HepG2 (cell line): ENCODE data around the gene ARID1A. TPM values are rescaled to one million over a fixed set of nuclear protein-coding genes. Genes with fewer than 3 reads are reported as not detected.

ENCODE experiments used
- AGO2 ChIP-seq: fragments of 200-400 bp; formaldehyde crosslinking; optimal IDR thresholded peaks from 2 replicates; pipeline ENCODE3; 2017; ENCODE audit warnings: mild to moderate bottlenecking, low read depth, low read length, moderate library complexity
- ARNT2 ChIP-seq: sonication (generic); formaldehyde crosslinking; IDR thresholded peaks from 2 replicates; pipeline ENCODE4 v1.8.0; 2022; ENCODE audit warnings: mild to moderate bottlenecking, low read depth, missing genetic modification reagents, moderate library complexity
- BHLHE40 ChIP-seq: IDR thresholded peaks from 2 replicates; pipeline ENCODE4 v1.6.1; 2011; ENCODE audit warnings: low read length, improper control_type of control experiment
- CTCF ChIP-seq: sonication (generic); formaldehyde crosslinking; IDR thresholded peaks from 2 replicates; pipeline ENCODE4 v1.5.0; 2020; ENCODE audit warnings: mild to moderate bottlenecking, missing genetic modification reagents, moderate library complexity
- GLMP ChIP-seq: sonication (generic); formaldehyde crosslinking; IDR thresholded peaks from 2 replicates; pipeline ENCODE4 v1.9.0; 2021; ENCODE audit warnings: missing genetic modification reagents, mild to moderate bottlenecking, borderline replicate concordance
- KDM1A ChIP-seq: IDR thresholded peaks from 2 replicates; pipeline ENCODE4 v1.6.1; 2016; ENCODE audit warnings: missing compliant biosample characterization
- MEIS1 ChIP-seq: sonication (generic); formaldehyde crosslinking; IDR thresholded peaks from 2 replicates; pipeline ENCODE4 v1.9.0; 2021; ENCODE audit warnings: mild to moderate bottlenecking, missing genetic modification reagents, moderate library complexity, borderline replicate concordance
- MXD3 ChIP-seq: IDR thresholded peaks from 2 replicates; pipeline ENCODE4 v1.6.1; 2016; ENCODE audit warnings: mild to moderate bottlenecking, missing biosample characterization, missing genetic modification reagents
- NR2F6 ChIP-seq, 2 experiments: IDR thresholded peaks; 2 replicates each; pipeline ENCODE4 v1.6.1; 2016; ENCODE audit warnings: antibody characterized with exemption in 1 of 2, mild to moderate bottlenecking in 1 of 2
- RARA ChIP-seq: IDR thresholded peaks from 2 replicates; pipeline ENCODE4 v1.6.1; 2016; ENCODE audit warnings: missing genetic modification reagents, missing compliant biosample characterization
- SMC3 ChIP-seq: IDR thresholded peaks from 2 replicates; pipeline ENCODE4 v1.6.1; 2011; ENCODE audit warnings: low read length, improper control_type of control experiment
- SOX13 ChIP-seq, 3 experiments: fragments of 450-650 bp in 1 of 3; sonication (generic) in 1 of 3; formaldehyde crosslinking in 1 of 3; IDR thresholded peaks in 2 of 3; conservative IDR thresholded peaks in 1 of 3; 2 replicates each; pipeline versions ENCODE4 v1.5.0 to v1.6.1; 2016 to 2020; ENCODE audit warnings: antibody characterized with exemption in 1 of 3, mild to moderate bottlenecking in 1 of 3, missing compliant biosample characterization in 1 of 3, missing genetic modification reagents in 1 of 3, moderate library complexity in 1 of 3
- SYNCRIP ChIP-seq: fragments of 200-400 bp; formaldehyde crosslinking; IDR thresholded peaks from 2 replicates; pipeline ENCODE4 v1.6.1; 2018; ENCODE audit warnings: mild to moderate bottlenecking, low read depth, low read length; ENCODE audit not compliant: insufficient read depth
- ZBTB10 ChIP-seq: sonication (generic); formaldehyde crosslinking; IDR thresholded peaks from 2 replicates; pipeline ENCODE4 v1.4.0; 2020; ENCODE audit warnings: missing genetic modification reagents, borderline replicate concordance
- ZMYM2 ChIP-seq: sonication (generic); formaldehyde crosslinking; IDR thresholded peaks from 2 replicates; pipeline ENCODE4 v1.8.0; 2022; ENCODE audit warnings: mild to moderate bottlenecking, missing genetic modification reagents
- ZNF124 ChIP-seq: sonication (generic); formaldehyde crosslinking; IDR thresholded peaks from 2 replicates; pipeline ENCODE4 v1.4.0; 2020; ENCODE audit warnings: missing genetic modification reagents
- ZNF232 ChIP-seq: sonication (generic); formaldehyde crosslinking; IDR thresholded peaks from 2 replicates; pipeline ENCODE4 v1.4.0; 2020; ENCODE audit warnings: missing genetic modification reagents, borderline replicate concordance
- ZNF331 ChIP-seq: sonication (generic); formaldehyde crosslinking; IDR thresholded peaks from 2 replicates; pipeline ENCODE4 v1.4.0; 2020; ENCODE audit warnings: missing genetic modification reagents
- ZNF501 ChIP-seq: sonication (generic); formaldehyde crosslinking; IDR thresholded peaks from 2 replicates; pipeline ENCODE4 v1.5.1; 2020; ENCODE audit warnings: mild to moderate bottlenecking, moderate library complexity, missing genetic modification reagents
- ZNF605 ChIP-seq: sonication (generic); formaldehyde crosslinking; IDR thresholded peaks from 2 replicates; pipeline ENCODE4 v1.8.0; 2022; ENCODE audit warnings: mild to moderate bottlenecking, missing genetic modification reagents
- ZNF639 ChIP-seq: conservative IDR thresholded peaks from 2 replicates; pipeline ENCODE4 v1.6.1; 2018; ENCODE audit warnings: missing genetic modification reagents
- ZNF672 ChIP-seq: sonication (generic); formaldehyde crosslinking; IDR thresholded peaks from 2 replicates; pipeline ENCODE4 v1.8.1; 2022; ENCODE audit warnings: missing genetic modification reagents
- ZNF768 ChIP-seq: sonication (generic); formaldehyde crosslinking; IDR thresholded peaks from 2 replicates; pipeline ENCODE4 v1.4.0; 2020; ENCODE audit warnings: missing genetic modification reagents
- polyA plus RNA-seq, 8 experiments: library from polyadenylated mRNA; depleted of rRNA in 3 of 8; stranded (reverse) in 7 of 8; unstranded in 1 of 8; fragments of >200 nt; fragmentation: Illumina TruSeq in 4 of 8; extraction: Trizol in 4 of 8; gene quantifications; 2 replicates each; pipeline versions ENCODE4 v1.2.1 to v1.2.3, GENCODE V29; 2011 to 2016; ENCODE audit warnings: low read depth in 4 of 8, missing spikeins in 1 of 8, mixed read lengths in 1 of 8; ENCODE audit not compliant: insufficient read depth in 1 of 8
- total RNA-seq, 5 experiments: library from RNA; depleted of rRNA; stranded (reverse); fragments of >200 nt; fragmentation: Illumina TruSeq; extraction: Trizol; gene quantifications; 2 replicates each; pipeline ENCODE4 v1.2.3, GENCODE V29; 2016; ENCODE audit warnings: low read depth in 1 of 5

The ARID1A gene
- total and polyA plus RNA-seq, 2 of the 13 experiments (the other 11 are each of a cell fraction or from before 2014, with no cell fraction given): 11.9 to 15.9 TPM

- TF ChIP-seq ZNF768: no peak
- no peak for TF ChIP-seq ARNT2 (CRISPR knock-in tag)
- no peak for TF ChIP-seq SOX13 (IDR thresholded peaks at IDR 0.05)
- 0 out of 4 replicates have a peak, but pooled peaks of 1 of the 2 experiments have one; percentile 0 for TF ChIP-seq SOX13 (CRISPR knock-in tag; conservative IDR thresholded peaks at IDR 0.05 in 1 of 2, IDR thresholded peaks at IDR 0.05 in 1 of 2)
- TF ChIP-seq AGO2: no peak
- TF ChIP-seq ZNF672 (CRISPR knock-in tag): no peak
- TF ChIP-seq ZNF232: no peak
- TF ChIP-seq ZMYM2: 0 out of 2 replicates have a peak, but pooled peaks have one; percentile 36
- no peak for TF ChIP-seq SYNCRIP
- TF ChIP-seq ZBTB10 (CRISPR knock-in tag): no peak
- TF ChIP-seq ZNF501 (CRISPR knock-in tag): 0 out of 2 replicates have a peak, but pooled peaks have one; percentile 15
- peak; percentile 12; the same call in 1 of the 2 replicates for TF ChIP-seq SMC3
- TF ChIP-seq ZNF639 (CRISPR knock-in tag): no peak
- TF ChIP-seq KDM1A (CRISPR knock-in tag): no peak
- TF ChIP-seq BHLHE40: no peak
- TF ChIP-seq ZNF124: 0 out of 2 replicates have a peak, but pooled peaks have one; percentile 19
- peak; percentile 23; the same call in 1 of the 2 replicates for TF ChIP-seq RARA (CRISPR knock-in tag)
- TF ChIP-seq GLMP (CRISPR knock-in tag): no peak
- peak; percentile 45 for TF ChIP-seq CTCF (CRISPR knock-in tag)
- 0 out of 2 replicates have a peak, but pooled peaks have one; percentile 25 for TF ChIP-seq ZNF605
- no peak for TF ChIP-seq NR2F6 (IDR thresholded peaks at IDR 0.05)
- TF ChIP-seq NR2F6 (CRISPR knock-in tag; IDR thresholded peaks at IDR 0.05): no peak
- no peak for TF ChIP-seq MEIS1 (CRISPR knock-in tag)
- peak; percentile 69 for TF ChIP-seq ZNF331 (CRISPR knock-in tag)
- no peak for TF ChIP-seq MXD3 (CRISPR knock-in tag)
These were observed 125.0 kb downstream of the ARID1A start (continued) for GRCh38 chr1:26820784-26821269.
